Spleen (tissue), 11 donors: Measurements from ENCODE around the gene ELN. TPM values are rescaled to one million over a fixed set of nuclear protein-coding genes. Genes with fewer than 3 reads are reported as not detected.

ENCODE experiments used
- DNase-seq: peaks from one replicate; pipeline ENCODE4 v3.0.0-alpha.2; 2020
- H3K27ac ChIP-seq, 8 donors: fragments of 200-600 bp; sonication (generic) in 7 of 8; 1 replicate in 4 of 8; 2 replicates in 4 of 8; pipeline versions ENCODE4 v1.5.0 to v1.8.0; 2016 to 2021; ENCODE audit warnings: inconsistent platforms in 4 of 8, mild to moderate bottlenecking in 4 of 8, moderate library complexity in 1 of 8
- H3K27me3 ChIP-seq, 7 donors: fragments of 200-600 bp; sonication (generic) in 6 of 7; replicated peaks in 1 of 7; 1 replicate in 4 of 7; 2 replicates in 3 of 7; pipeline versions ENCODE4 v1.5.0 to v1.8.0; 2016 to 2021; ENCODE audit warnings: inconsistent platforms in 3 of 7, mild to moderate bottlenecking in 1 of 7
- H3K36me3 ChIP-seq, 6 donors: fragments of 200-600 bp; sonication (generic) in 5 of 6; 1 replicate in 4 of 6; 2 replicates in 2 of 6; pipeline versions ENCODE4 v1.5.0 to v1.8.0; 2016 to 2021; ENCODE audit warnings: inconsistent platforms in 2 of 6
- H3K4me1 ChIP-seq, 6 donors: fragments of 200-600 bp; sonication (generic) in 5 of 6; 1 replicate in 3 of 6; 2 replicates in 3 of 6; pipeline versions ENCODE4 v1.5.0 to v1.8.0; 2016 to 2021; ENCODE audit warnings: inconsistent platforms in 3 of 6
- H3K4me3 ChIP-seq, 8 donors: fragments of 200-600 bp; sonication (generic) in 7 of 8; 1 replicate in 4 of 8; 2 replicates in 4 of 8; pipeline versions ENCODE4 v1.5.0 to v1.8.0; 2016 to 2021; ENCODE audit warnings: inconsistent platforms in 4 of 8, mild to moderate bottlenecking in 4 of 8, moderate library complexity in 2 of 8
- H3K9me3 ChIP-seq, 8 donors: fragments of 200-600 bp; sonication (generic) in 7 of 8; 1 replicate in 4 of 8; 2 replicates in 4 of 8; pipeline versions ENCODE4 v1.5.0 to v1.8.0; 2016 to 2021; ENCODE audit warnings: inconsistent platforms in 4 of 8
- CTCF ChIP-seq, 11 experiments: fragments of 200-600 bp in 7 of 11; fragments of 450-650 bp in 4 of 11; sonication (generic) in 4 of 11; IDR thresholded peaks in 8 of 11; conservative IDR thresholded peaks in 3 of 11; 1 replicate in 7 of 11; 2 replicates in 4 of 11; pipeline versions ENCODE4 v1.4.0 to v1.8.0; 2016 to 2021; ENCODE audit warnings: antibody characterized with exemption in 11 of 11, inconsistent platforms in 4 of 11, mild to moderate bottlenecking in 1 of 11
- POLR2A ChIP-seq, 3 donors: fragments of 450-650 bp; IDR thresholded peaks; one replicate each; pipeline ENCODE4 v1.5.1; 2017; ENCODE audit warnings: antibody characterized with exemption in 3 of 3, mild to moderate bottlenecking in 1 of 3
- POLR2AphosphoS5 ChIP-seq, 3 donors: sonication (generic); formaldehyde crosslinking; IDR thresholded peaks; one replicate each; pipeline ENCODE4 v1.5.1; 2017; ENCODE audit warnings: antibody characterized with exemption in 3 of 3
- WGBS, 5 donors: extraction: QIAGEN DNeasy Blood & Tissue Kit in 3 of 5; methylation state at CpG; one replicate each; pipeline versions ENCODE4 v1.1.5 to v1.1.7; 2013 to 2018; 5-methylcytosine and 5-hydroxymethylcytosine counted together
- intact Hi-C: fragments of 100-400 bp; cut with DNase I; formaldehyde crosslinking; loops from one replicate; pipeline ENCODE4 v1.15.0; 2023; ENCODE audit warnings: low total_unique reads
- polyA plus RNA-seq, 3 donors: library from polyadenylated mRNA; stranded (reverse); fragments of 200-250 nt; gene quantifications; one replicate each; pipeline ENCODE4 v1.2.1, GENCODE V29; 2013
- total RNA-seq, 7 donors: library from RNA; depleted of rRNA in 3 of 7; stranded (reverse); fragments of >200 nt in 3 of 7; fragmentation: NEBNext Ultra II Directional in 4 of 7; extraction: Animal tissue kit (Norgen Biotek cat#: 25700) in 4 of 7; gene quantifications; one replicate each; pipeline versions ENCODE4 v1.1.0 to v1.2.1, GENCODE V29; 2016 to 2021
- donor health status: healthy with polysubstance abuse.
- donor health status: DM: no; HTN: no; CAD: no; lungs with moderate emphysema.
- donor health status: DM: no; HTN: no; CAD: no.
- donor health status: Bipolar disorder and iron deficiency.
- donor health status: healthy.
- donor health status: DM: no; HTN: no; CAD: no.
- donor health status: DM: yes; HTN: yes; CAD: no.

ELN gene
- total and polyA plus RNA-seq, 10 donors, result 11.1 to 94.7 (median 35.3) TPM

- TF ChIP-seq CTCF (IDR thresholded peaks at IDR 0.05 in 8 of 11, conservative IDR thresholded peaks at IDR 0.05 in 3 of 11), result no peak
- TF ChIP-seq POLR2AphosphoS5 (IDR thresholded peaks at IDR 0.05), result peak in 2 of 3 donors; percentile 36 to 49
- Histone ChIP-seq H3K4me3 (peak overlapping the region; percentile 31 to 80 (median 61)), H3K4me1 (peaks cover 21 to 44% (median 35%) of the 10 kb centered on the region in 6 donors), H3K9me3 (no peaks in the 10 kb centered on the region), H3K36me3 (peaks cover 0 to 28% (median 14%) of the 10 kb centered on the region in 6 donors), H3K27ac (peak overlapping the region; percentile 71 to 95 (median 87)), H3K27me3 (no peaks in the 10 kb centered on the region)
- intact Hi-C loops, result no loop called here
- 4 to 15% (median 10%) methylated on average over 2 to 15 of the region's 15 CpGs for WGBS, 5 donors
- peak; percentile 88 for DNase-seq
Measured at GRCh38 chr7:74093671-74094223, 65.8 kb downstream of the ELN start.

- WGBS, 5 donors, result 0 to 2% (median 0%) methylated on average over 15 to 32 of the region's 32 CpGs
- Histone ChIP-seq H3K27ac (peak overlapping the region; percentile 71 to 95 (median 87)), H3K4me1 (peaks cover 21 to 44% (median 35%) of the 10 kb centered on the region in 6 donors), H3K36me3 (peaks cover 0 to 33% (median 19%) of the 10 kb centered on the region in 6 donors), H3K4me3 (peak overlapping the region; percentile 31 to 80 (median 61)), H3K9me3 (no peaks in the 10 kb centered on the region), H3K27me3 (no peaks in the 10 kb centered on the region)
- intact Hi-C loops, result no loop called here
- TF ChIP-seq POLR2AphosphoS5 (IDR thresholded peaks at IDR 0.05), result peak; percentile 69 to 76 (median 69)
- peak in 7 of 11 experiments; percentile 15 to 36 (median 32) for TF ChIP-seq CTCF (IDR thresholded peaks at IDR 0.05 in 8 of 11, conservative IDR thresholded peaks at IDR 0.05 in 3 of 11)
- TF ChIP-seq POLR2A (IDR thresholded peaks at IDR 0.05), result no peak
- peak; percentile 93 for DNase-seq
Measured at GRCh38 chr7:74094224-74095101, 66.5 kb downstream of the ELN start.

GRCh38 chr7:74095135-74095534 is 67.2 kb downstream of the ELN start:
- no peak for DNase-seq
- Histone ChIP-seq H3K27me3 (no peaks in the 10 kb centered on the region), H3K27ac (peak overlapping the region; percentile 71 to 95 (median 87)), H3K9me3 (no peaks in the 10 kb centered on the region), H3K36me3 (peaks cover 0 to 39% (median 23%) of the 10 kb centered on the region in 6 donors), H3K4me1 (peaks cover 21 to 48% (median 35%) of the 10 kb centered on the region in 6 donors), H3K4me3 (peak overlapping the region in 7 of 8 donors; percentile 31 to 80 (median 63))
- intact Hi-C loops, result no loop called here
- 85 to 96% (median 90%) methylated on average over 6 of the region's 6 CpGs for WGBS, 5 donors
- TF ChIP-seq POLR2AphosphoS5 (IDR thresholded peaks at IDR 0.05) (no peak), POLR2A (IDR thresholded peaks at IDR 0.05) (no peak), CTCF (IDR thresholded peaks at IDR 0.05 in 8 of 11, conservative IDR thresholded peaks at IDR 0.05 in 3 of 11) (no peak)
